Osteocyte (in vitro differentiated cells): ENCODE measurements around the gene ZDHHC1. TPM values are rescaled to one million over a fixed set of nuclear protein-coding genes. Genes with fewer than 3 reads are reported as not detected.

Experiments used
- DNase-seq: peaks from one replicate; pipeline ENCODE4 v3.0.0; 2021; ENCODE audit warnings: mixed read lengths; ENCODE audit not compliant: unreplicated experiment; ENCODE audit errors: extremely low spot score
- H3K27ac Mint-ChIP-seq: one replicate; pipeline ENCODE4 v1.8.0; 2021; ENCODE audit warnings: mild to moderate bottlenecking, mixed read lengths; ENCODE audit not compliant: unreplicated experiment
- H3K27me3 Mint-ChIP-seq: one replicate; pipeline ENCODE4 v1.8.0; 2021; ENCODE audit warnings: mixed read lengths; ENCODE audit not compliant: unreplicated experiment
- H3K36me3 Mint-ChIP-seq: one replicate; pipeline ENCODE4 v1.8.0; 2021; ENCODE audit warnings: mixed read lengths; ENCODE audit not compliant: unreplicated experiment
- H3K4me1 Mint-ChIP-seq: one replicate; pipeline ENCODE4 v1.8.0; 2021; ENCODE audit warnings: mixed read lengths; ENCODE audit not compliant: unreplicated experiment
- H3K4me3 Mint-ChIP-seq: one replicate; pipeline ENCODE4 v1.8.0; 2021; ENCODE audit warnings: mild to moderate bottlenecking, moderate library complexity, mixed read lengths; ENCODE audit not compliant: unreplicated experiment
- H3K9me3 Mint-ChIP-seq: one replicate; pipeline ENCODE4 v1.8.0; 2021; ENCODE audit warnings: mixed read lengths; ENCODE audit not compliant: unreplicated experiment
- CTCF ChIP-seq: fragments of 200-600 bp; sonication (generic); IDR thresholded peaks from 2 replicates; pipeline ENCODE4 v1.5.0; 2021; ENCODE audit warnings: antibody characterized with exemption, mild to moderate bottlenecking, moderate library complexity
- total RNA-seq: library from RNA; stranded (reverse); gene quantifications from 2 replicates; pipeline ENCODE4 v1.2.1, GENCODE V29; 2021

Gene ZDHHC1
- total RNA-seq, 1 donor from 2014 or later, result 15.4 TPM

- no peak for TF ChIP-seq CTCF
- H3K27me3 Mint-ChIP-seq, result peaks cover 12% of the 10 kb centered on the region
Measured at GRCh38 chr16:67423015-67423414, 6.7 kb upstream of the ZDHHC1 start.

GRCh38 chr16:67421030-67421429 is 4.8 kb upstream of the ZDHHC1 start:
- no peak for DNase-seq
- no peak for TF ChIP-seq CTCF
- H3K4me1 Mint-ChIP-seq, result peaks cover 30% of the 10 kb centered on the region
- H3K36me3 Mint-ChIP-seq, result no peaks in the 10 kb centered on the region
- H3K9me3 Mint-ChIP-seq, result no peaks in the 10 kb centered on the region
- no peak overlapping the region for H3K27ac Mint-ChIP-seq
- no peak overlapping the region for H3K4me3 Mint-ChIP-seq
- peaks cover 5% of the 10 kb centered on the region for H3K27me3 Mint-ChIP-seq

More at GRCh38 chr16:67423015-67423414, 6.7 kb upstream of the ZDHHC1 start:
- no peaks in the 10 kb centered on the region for H3K9me3 Mint-ChIP-seq
- no peak overlapping the region for H3K4me3 Mint-ChIP-seq
- peaks cover 28% of the 10 kb centered on the region for H3K4me1 Mint-ChIP-seq
- DNase-seq, result no peak
- no peak overlapping the region for H3K27ac Mint-ChIP-seq
- peaks cover 6% of the 10 kb centered on the region for H3K36me3 Mint-ChIP-seq

- no peak for DNase-seq
- Mint-ChIP-seq H3K27ac (no peak overlapping the region), H3K4me3 (no peak overlapping the region), H3K9me3 (no peaks in the 10 kb centered on the region), H3K36me3 (no peaks in the 10 kb centered on the region), H3K4me1 (peaks cover 27% of the 10 kb centered on the region), H3K27me3 (peaks cover 5% of the 10 kb centered on the region)
- no peak for TF ChIP-seq CTCF
Measured at GRCh38 chr16:67419931-67420330, 3.7 kb upstream of the ZDHHC1 start.

GRCh38 chr16:67419502-67419901 is 3.2 kb upstream of the ZDHHC1 start:
- DNase-seq, result no peak
- Mint-ChIP-seq H3K27me3 (peaks cover 5% of the 10 kb centered on the region), H3K4me3 (no peak overlapping the region)

More at GRCh38 chr16:67419502-67419901, 3.2 kb upstream of the ZDHHC1 start:
- no peak for TF ChIP-seq CTCF
- Mint-ChIP-seq H3K27ac (no peak overlapping the region), H3K9me3 (no peaks in the 10 kb centered on the region), H3K36me3 (no peaks in the 10 kb centered on the region), H3K4me1 (peaks cover 22% of the 10 kb centered on the region)
